ENCODE data around the gene PRMT7. TPM values are rescaled to one million over a fixed set of nuclear protein-coding genes. Genes with fewer than 3 reads are reported as not detected.

Gene PRMT7
- polyA plus RNA-seq, 1 donor from 2014 or later: 203 TPM

- no peaks in the 10 kb centered on the region for H3K27me3 ChIP-seq (ENCODE audit: insufficient read depth, low read depth, low read length)
- H3K4me3 ChIP-seq (ENCODE audit: low read length): no peak overlapping the region
- peaks cover 4% of the 10 kb centered on the region for H4K20me1 ChIP-seq (ENCODE audit: insufficient read depth)
- H2AFZ ChIP-seq (ENCODE audit: low read depth, low read length): no peak overlapping the region
- no peak overlapping the region for H3K27ac ChIP-seq (ENCODE audit: low read length)
- H3K4me2 ChIP-seq (ENCODE audit: low read length): no peak overlapping the region
- no peak overlapping the region for H3K9ac ChIP-seq (ENCODE audit: low read length)
- H3K36me3 ChIP-seq (ENCODE audit: insufficient read depth, low read length): no peaks in the 10 kb centered on the region
- TF ChIP-seq SMC3 (conservative IDR thresholded peaks at IDR 0.05; ENCODE audit: poor library complexity): no peak
- TF ChIP-seq REST (IDR thresholded peaks at IDR 0.05; ENCODE audit: borderline replicate concordance): no peak
- TF ChIP-seq CTCF (IDR thresholded peaks at IDR 0.05; ENCODE audit: poor library complexity, severe bottlenecking): no peak
- no peak for TF ChIP-seq TAF1 (IDR thresholded peaks at IDR 0.05; ENCODE audit: low read depth)
- no peak for TF ChIP-seq POLR2AphosphoS5 (IDR thresholded peaks at IDR 0.05)
- TF ChIP-seq EP300 (conservative IDR thresholded peaks at IDR 0.05; ENCODE audit: poor library complexity, severe bottlenecking): no peak
- TF ChIP-seq EZH2 (IDR thresholded peaks at IDR 0.05; ENCODE audit: borderline replicate concordance, insufficient read depth, low read length, poor library complexity, severe bottlenecking): no peak
- no peak for TF ChIP-seq RAD21 (conservative IDR thresholded peaks at IDR 0.05)
- no peak for TF ChIP-seq MXI1 (conservative IDR thresholded peaks at IDR 0.05; ENCODE audit: poor library complexity, severe bottlenecking)
- H3K9me3 ChIP-seq (ENCODE audit: low read length): no peaks in the 10 kb centered on the region
- no peaks in the 10 kb centered on the region for H3F3A ChIP-seq (ENCODE audit: insufficient read depth, low read length, poor library complexity, severe bottlenecking)
- no peaks in the 10 kb centered on the region for H3K9me2 ChIP-seq (ENCODE audit: insufficient read depth, low read length)
- no peaks in the 10 kb centered on the region for H3K79me2 ChIP-seq (replicated peaks; ENCODE audit: insufficient read depth, low read length)
Observed at GRCh38 chr16:68401871-68402747, 91.3 kb downstream of the PRMT7 start.

- H3K27ac ChIP-seq (ENCODE audit: low read length): no peak overlapping the region
- H3K36me3 ChIP-seq (ENCODE audit: insufficient read depth, low read length): no peaks in the 10 kb centered on the region
- no peaks in the 10 kb centered on the region for H3F3A ChIP-seq (ENCODE audit: insufficient read depth, low read length, poor library complexity, severe bottlenecking)
- no peaks in the 10 kb centered on the region for H3K27me3 ChIP-seq (ENCODE audit: insufficient read depth, low read depth, low read length)
- H3K4me2 ChIP-seq (ENCODE audit: low read length): no peak overlapping the region
- H3K9me2 ChIP-seq (ENCODE audit: insufficient read depth, low read length): no peaks in the 10 kb centered on the region
- H3K4me3 ChIP-seq (ENCODE audit: low read length): no peak overlapping the region
- no peak for TF ChIP-seq RAD21 (conservative IDR thresholded peaks at IDR 0.05)
- TF ChIP-seq CTCF (IDR thresholded peaks at IDR 0.05; ENCODE audit: poor library complexity, severe bottlenecking): no peak
- TF ChIP-seq TAF1 (IDR thresholded peaks at IDR 0.05; ENCODE audit: low read depth): no peak
- no peak for TF ChIP-seq MXI1 (conservative IDR thresholded peaks at IDR 0.05; ENCODE audit: poor library complexity, severe bottlenecking)
- no peak for TF ChIP-seq POLR2AphosphoS5 (IDR thresholded peaks at IDR 0.05)
- TF ChIP-seq EZH2 (IDR thresholded peaks at IDR 0.05; ENCODE audit: borderline replicate concordance, insufficient read depth, low read length, poor library complexity, severe bottlenecking): no peak
- TF ChIP-seq EP300 (conservative IDR thresholded peaks at IDR 0.05; ENCODE audit: poor library complexity, severe bottlenecking): no peak
- no peak for TF ChIP-seq REST (IDR thresholded peaks at IDR 0.05; ENCODE audit: borderline replicate concordance)
- TF ChIP-seq SMC3 (conservative IDR thresholded peaks at IDR 0.05; ENCODE audit: poor library complexity): no peak
- H3K79me2 ChIP-seq (replicated peaks; ENCODE audit: insufficient read depth, low read length): no peaks in the 10 kb centered on the region
- no peak overlapping the region for H2AFZ ChIP-seq (ENCODE audit: low read depth, low read length)
- H3K9me3 ChIP-seq (ENCODE audit: low read length): no peaks in the 10 kb centered on the region
- peaks cover 4% of the 10 kb centered on the region for H4K20me1 ChIP-seq (ENCODE audit: insufficient read depth)
- no peak overlapping the region for H3K9ac ChIP-seq (ENCODE audit: low read length)
Observed at GRCh38 chr16:68402748-68403040, 91.9 kb downstream of the PRMT7 start.
